K562 (cell line): ENCODE data around the gene TOR1B. TPM values are rescaled to one million over a fixed set of nuclear protein-coding genes. Genes with fewer than 3 reads are reported as not detected.
A peak's percentile ranks its signal among the peaks of the same experiment; 100 is the strongest.

ENCODE experiments used
- BCOR ChIP-seq: fragments of 450-650 bp; IDR thresholded peaks from 2 replicates; pipeline ENCODE4 v1.6.1; 2016
- CBX5 ChIP-seq: IDR thresholded peaks from 2 replicates; pipeline ENCODE4 v1.6.1; 2014; ENCODE audit warnings: low read depth, borderline replicate concordance
- EGR1 ChIP-seq: fragments of 450-650 bp; conservative IDR thresholded peaks from 2 replicates; pipeline ENCODE4 v1.6.1; 2017; ENCODE audit warnings: mild to moderate bottlenecking
- EHMT2 ChIP-seq: fragments of 450-650 bp; IDR thresholded peaks from 2 replicates; pipeline ENCODE4 v1.6.1; 2018; ENCODE audit warnings: antibody characterized with exemption
- GABPA ChIP-seq: fragments of 200-800 bp; sonication (Bioruptor generic); conservative IDR thresholded peaks from 2 replicates; pipeline ENCODE4 v1.6.1; 2016; ENCODE audit warnings: low read depth, missing genetic modification characterization, missing compliant biosample characterization
- HINFP ChIP-seq: fragments of 450-650 bp; conservative IDR thresholded peaks from 2 replicates; pipeline ENCODE4 v1.6.1; 2016; ENCODE audit warnings: missing genetic modification characterization, low read depth, mild to moderate bottlenecking, control low read depth, missing compliant biosample characterization
- MBD2 ChIP-seq: sonication (generic); IDR thresholded peaks from 2 replicates; pipeline ENCODE4 v1.6.1; 2016; ENCODE audit warnings: low read depth, borderline replicate concordance
- MCM5 ChIP-seq: fragments of 450-650 bp; IDR thresholded peaks from 2 replicates; pipeline ENCODE4 v1.6.1; 2016; ENCODE audit warnings: low read depth
- NR2C1 ChIP-seq, 2 experiments: fragments of 450-650 bp; IDR thresholded peaks; 2 replicates each; pipeline ENCODE4 v1.6.1; 2017; ENCODE audit warnings: mild to moderate bottlenecking in 2 of 2, antibody characterized with exemption in 1 of 2, inconsistent platforms in 1 of 2, missing compliant biosample characterization in 1 of 2, missing genetic modification characterization in 1 of 2
- NRF1 ChIP-seq, 2 experiments: fragments of 450-650 bp; IDR thresholded peaks in 1 of 2; conservative IDR thresholded peaks in 1 of 2; 2 replicates each; pipeline ENCODE4 v1.6.1; 2014; ENCODE audit warnings: mild to moderate bottlenecking in 2 of 2
- OTX1 ChIP-seq: fragments of 450-650 bp; formaldehyde crosslinking; IDR thresholded peaks from 2 replicates; pipeline ENCODE4 v1.4.0; 2022; ENCODE audit warnings: mild to moderate bottlenecking
- RHOXF2B ChIP-seq: fragments of 250-450 bp; sonication (Bioruptor Pico); conservative IDR thresholded peaks from 2 replicates; pipeline ENCODE4 v1.5.1; 2021
- ZNF507 ChIP-seq: conservative IDR thresholded peaks from 2 replicates; pipeline ENCODE4 v1.6.1; 2017; ENCODE audit warnings: missing genetic modification characterization, missing compliant biosample characterization
- ZNF699 ChIP-seq: fragments of 250-450 bp; sonication (Bioruptor Pico); IDR thresholded peaks from 2 replicates; pipeline ENCODE4 v1.8.0; 2021; ENCODE audit warnings: mild to moderate bottlenecking, moderate library complexity; ENCODE audit not compliant: insufficient replicate concordance
- ZNF707 ChIP-seq: fragments of 250-450 bp; sonication (Bioruptor Pico); conservative IDR thresholded peaks from 2 replicates; pipeline ENCODE4 v1.8.0; 2022; ENCODE audit warnings: inconsistent platforms, mild to moderate bottlenecking, moderate library complexity
- ZSCAN29 ChIP-seq: fragments of 450-650 bp; IDR thresholded peaks from 2 replicates; pipeline ENCODE4 v1.6.1; 2017
- polyA plus RNA-seq, 8 experiments: library from polyadenylated mRNA; depleted of rRNA in 4 of 8; stranded (reverse) in 5 of 8; unstranded in 3 of 8; fragments of >200 nt; fragmentation: Nextera tagmentation in 2 of 8; fragmentation: Illumina TruSeq in 1 of 8; extraction: Ambion mirVana in 2 of 8; extraction: Trizol in 1 of 8; gene quantifications; 2 replicates each; pipeline versions ENCODE4 v1.2.1 to v1.2.3, GENCODE V29; 2011 to 2014; ENCODE audit warnings: inconsistent platforms in 1 of 8, missing spikeins in 1 of 8
- total RNA-seq, 7 experiments: library from RNA; depleted of rRNA in 6 of 7; stranded (reverse); fragments of >200 nt in 6 of 7; fragmentation: Illumina TruSeq in 2 of 7; extraction: Trizol in 2 of 7; gene quantifications; 2 replicates each; pipeline versions ENCODE4 v1.2.1 to v1.2.3, GENCODE V29; 2011 to 2021; ENCODE audit warnings: low replicate concordance in 1 of 7
- TF ChIP-seq, protein P1 (sequence below): fragments of 250-450 bp; sonication (Bioruptor Pico); IDR thresholded peaks from 2 replicates; pipeline ENCODE4 v1.4.0; 2020
- TF ChIP-seq, protein P2 (sequence below): sonication (generic); formaldehyde crosslinking; IDR thresholded peaks from 2 replicates; pipeline ENCODE4 v1.4.0; 2020; ENCODE audit warnings: mild to moderate bottlenecking, missing genetic modification reagents

Gene TOR1B
- total and polyA plus RNA-seq, 9 of the 15 experiments (the other 6 are each of a cell fraction or from before 2014, with no cell fraction given), result 4.2 to 36.5 (median 24.6) TPM

GRCh38 chr9:129835128-129835859 is 32.3 kb downstream of the TOR1B start, which contains the start of the genes C9orf78 and USP20 (continued):
- TF ChIP-seq ZNF507, result no peak
- no peak for TF ChIP-seq EGR1
- TF ChIP-seq MBD2, result no peak
- TF ChIP-seq, protein P1, sequence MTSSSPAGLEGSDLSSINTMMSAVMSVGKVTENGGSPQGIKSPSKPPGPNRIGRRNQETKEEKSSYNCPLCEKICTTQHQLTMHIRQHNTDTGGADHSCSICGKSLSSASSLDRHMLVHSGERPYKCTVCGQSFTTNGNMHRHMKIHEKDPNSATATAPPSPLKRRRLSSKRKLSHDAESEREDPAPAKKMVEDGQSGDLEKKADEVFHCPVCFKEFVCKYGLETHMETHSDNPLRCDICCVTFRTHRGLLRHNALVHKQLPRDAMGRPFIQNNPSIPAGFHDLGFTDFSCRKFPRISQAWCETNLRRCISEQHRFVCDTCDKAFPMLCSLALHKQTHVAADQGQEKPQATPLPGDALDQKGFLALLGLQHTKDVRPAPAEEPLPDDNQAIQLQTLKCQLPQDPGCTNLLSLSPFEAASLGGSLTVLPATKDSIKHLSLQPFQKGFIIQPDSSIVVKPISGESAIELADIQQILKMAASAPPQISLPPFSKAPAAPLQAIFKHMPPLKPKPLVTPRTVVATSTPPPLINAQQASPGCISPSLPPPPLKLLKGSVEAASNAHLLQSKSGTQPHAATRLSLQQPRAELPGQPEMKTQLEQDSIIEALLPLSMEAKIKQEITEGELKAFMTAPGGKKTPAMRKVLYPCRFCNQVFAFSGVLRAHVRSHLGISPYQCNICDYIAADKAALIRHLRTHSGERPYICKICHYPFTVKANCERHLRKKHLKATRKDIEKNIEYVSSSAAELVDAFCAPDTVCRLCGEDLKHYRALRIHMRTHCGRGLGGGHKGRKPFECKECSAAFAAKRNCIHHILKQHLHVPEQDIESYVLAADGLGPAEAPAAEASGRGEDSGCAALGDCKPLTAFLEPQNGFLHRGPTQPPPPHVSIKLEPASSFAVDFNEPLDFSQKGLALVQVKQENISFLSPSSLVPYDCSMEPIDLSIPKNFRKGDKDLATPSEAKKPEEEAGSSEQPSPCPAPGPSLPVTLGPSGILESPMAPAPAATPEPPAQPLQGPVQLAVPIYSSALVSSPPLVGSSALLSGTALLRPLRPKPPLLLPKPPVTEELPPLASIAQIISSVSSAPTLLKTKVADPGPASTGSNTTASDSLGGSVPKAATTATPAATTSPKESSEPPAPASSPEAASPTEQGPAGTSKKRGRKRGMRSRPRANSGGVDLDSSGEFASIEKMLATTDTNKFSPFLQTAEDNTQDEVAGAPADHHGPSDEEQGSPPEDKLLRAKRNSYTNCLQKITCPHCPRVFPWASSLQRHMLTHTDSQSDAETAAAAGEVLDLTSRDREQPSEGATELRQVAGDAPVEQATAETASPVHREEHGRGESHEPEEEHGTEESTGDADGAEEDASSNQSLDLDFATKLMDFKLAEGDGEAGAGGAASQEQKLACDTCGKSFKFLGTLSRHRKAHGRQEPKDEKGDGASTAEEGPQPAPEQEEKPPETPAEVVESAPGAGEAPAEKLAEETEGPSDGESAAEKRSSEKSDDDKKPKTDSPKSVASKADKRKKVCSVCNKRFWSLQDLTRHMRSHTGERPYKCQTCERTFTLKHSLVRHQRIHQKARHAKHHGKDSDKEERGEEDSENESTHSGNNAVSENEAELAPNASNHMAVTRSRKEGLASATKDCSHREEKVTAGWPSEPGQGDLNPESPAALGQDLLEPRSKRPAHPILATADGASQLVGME (CRISPR knock-in tag), result peak; percentile 56; the same call in 1 of the 2 replicates
- TF ChIP-seq NRF1 (conservative IDR thresholded peaks at IDR 0.05 in 1 of 2, IDR thresholded peaks at IDR 0.05 in 1 of 2), result peak; percentile 92 to 93
- no peak for TF ChIP-seq EHMT2
- no peak for TF ChIP-seq CBX5
- TF ChIP-seq NR2C1 (IDR thresholded peaks at IDR 0.05), result no peak
- no peak for TF ChIP-seq NR2C1 (tag; IDR thresholded peaks at IDR 0.05)
- TF ChIP-seq ZNF699 (CRISPR knock-in tag), result no peak
- peak; percentile 34; the same call in 1 of the 2 replicates for TF ChIP-seq ZNF707 (CRISPR knock-in tag)
- TF ChIP-seq BCOR, result no peak
- TF ChIP-seq ZSCAN29, result no peak
- no peak for TF ChIP-seq MCM5
- no peak for TF ChIP-seq HINFP (tag)
- no peak for TF ChIP-seq GABPA (tag)
- TF ChIP-seq, protein P2, sequence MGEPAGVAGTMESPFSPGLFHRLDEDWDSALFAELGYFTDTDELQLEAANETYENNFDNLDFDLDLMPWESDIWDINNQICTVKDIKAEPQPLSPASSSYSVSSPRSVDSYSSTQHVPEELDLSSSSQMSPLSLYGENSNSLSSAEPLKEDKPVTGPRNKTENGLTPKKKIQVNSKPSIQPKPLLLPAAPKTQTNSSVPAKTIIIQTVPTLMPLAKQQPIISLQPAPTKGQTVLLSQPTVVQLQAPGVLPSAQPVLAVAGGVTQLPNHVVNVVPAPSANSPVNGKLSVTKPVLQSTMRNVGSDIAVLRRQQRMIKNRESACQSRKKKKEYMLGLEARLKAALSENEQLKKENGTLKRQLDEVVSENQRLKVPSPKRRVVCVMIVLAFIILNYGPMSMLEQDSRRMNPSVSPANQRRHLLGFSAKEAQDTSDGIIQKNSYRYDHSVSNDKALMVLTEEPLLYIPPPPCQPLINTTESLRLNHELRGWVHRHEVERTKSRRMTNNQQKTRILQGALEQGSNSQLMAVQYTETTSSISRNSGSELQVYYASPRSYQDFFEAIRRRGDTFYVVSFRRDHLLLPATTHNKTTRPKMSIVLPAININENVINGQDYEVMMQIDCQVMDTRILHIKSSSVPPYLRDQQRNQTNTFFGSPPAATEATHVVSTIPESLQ (CRISPR knock-in tag), result no peak
- TF ChIP-seq OTX1 (CRISPR knock-in tag), result peak; percentile 35; the same call in 1 of the 2 replicates
- TF ChIP-seq RHOXF2B (CRISPR knock-in tag), result no peak
